ENCODE measurements around the gene KIAA1217. TPM values are rescaled to one million over a fixed set of nuclear protein-coding genes. Genes with fewer than 3 reads are reported as not detected.

The KIAA1217 gene
- total RNA-seq, 4 donors from 2014 or later = 46.9 to 108 (median 61.5) TPM

GRCh38 chr10:24453404-24453830 lies 244.5 kb downstream of the KIAA1217 start:
- Histone ChIP-seq H3K4me1 (no peaks in the 10 kb centered on the region), H3K4me3 (no peak overlapping the region), H3K27ac (no peak overlapping the region), H3K27me3 (no peaks in the 10 kb centered on the region), H3K9me3 (no peaks in the 10 kb centered on the region), H3K36me3 (no peaks in the 10 kb centered on the region)
- TF ChIP-seq, protein P1, sequence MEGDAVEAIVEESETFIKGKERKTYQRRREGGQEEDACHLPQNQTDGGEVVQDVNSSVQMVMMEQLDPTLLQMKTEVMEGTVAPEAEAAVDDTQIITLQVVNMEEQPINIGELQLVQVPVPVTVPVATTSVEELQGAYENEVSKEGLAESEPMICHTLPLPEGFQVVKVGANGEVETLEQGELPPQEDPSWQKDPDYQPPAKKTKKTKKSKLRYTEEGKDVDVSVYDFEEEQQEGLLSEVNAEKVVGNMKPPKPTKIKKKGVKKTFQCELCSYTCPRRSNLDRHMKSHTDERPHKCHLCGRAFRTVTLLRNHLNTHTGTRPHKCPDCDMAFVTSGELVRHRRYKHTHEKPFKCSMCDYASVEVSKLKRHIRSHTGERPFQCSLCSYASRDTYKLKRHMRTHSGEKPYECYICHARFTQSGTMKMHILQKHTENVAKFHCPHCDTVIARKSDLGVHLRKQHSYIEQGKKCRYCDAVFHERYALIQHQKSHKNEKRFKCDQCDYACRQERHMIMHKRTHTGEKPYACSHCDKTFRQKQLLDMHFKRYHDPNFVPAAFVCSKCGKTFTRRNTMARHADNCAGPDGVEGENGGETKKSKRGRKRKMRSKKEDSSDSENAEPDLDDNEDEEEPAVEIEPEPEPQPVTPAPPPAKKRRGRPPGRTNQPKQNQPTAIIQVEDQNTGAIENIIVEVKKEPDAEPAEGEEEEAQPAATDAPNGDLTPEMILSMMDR (IDR thresholded peaks at IDR 0.05) = no peak
- TF ChIP-seq POLR2A (IDR thresholded peaks at IDR 0.05) = no peak
- no peak for DNase-seq

- Histone ChIP-seq H3K9me3 (no peaks in the 10 kb centered on the region), H3K27ac (no peak overlapping the region), H3K27me3 (no peaks in the 10 kb centered on the region), H3K36me3 (no peaks in the 10 kb centered on the region), H3K4me3 (no peak overlapping the region), H3K4me1 (no peaks in the 10 kb centered on the region)
- DNase-seq = no peak
- TF ChIP-seq, protein P1 (IDR thresholded peaks at IDR 0.05) = no peak
- no peak for TF ChIP-seq POLR2A (IDR thresholded peaks at IDR 0.05)
These were observed 245.0 kb downstream of the KIAA1217 start for GRCh38 chr10:24453973-24454372.

DNA sequence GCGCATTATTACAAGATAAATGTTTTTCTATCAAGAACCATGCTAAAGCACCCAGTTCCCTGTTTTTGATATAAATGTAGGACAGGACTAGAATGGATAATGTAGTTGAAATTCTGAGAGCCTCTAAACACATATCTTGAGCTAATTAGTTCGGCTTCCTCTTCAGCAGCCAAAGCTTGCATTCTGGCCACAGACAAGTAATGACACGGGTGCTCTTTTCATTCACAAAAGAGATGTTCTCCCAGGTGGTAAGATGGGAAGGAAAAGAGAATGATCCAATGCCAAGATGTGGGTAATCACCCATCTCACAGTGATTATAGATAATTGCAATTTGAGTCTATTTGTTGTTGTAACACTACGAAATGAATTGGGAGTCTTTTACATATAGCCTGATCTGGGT lies 246.5 kb downstream of the KIAA1217 start:
- Histone ChIP-seq H3K4me3 (no peak overlapping the region), H3K36me3 (no peaks in the 10 kb centered on the region), H3K27me3 (no peaks in the 10 kb centered on the region), H3K9me3 (no peaks in the 10 kb centered on the region), H3K27ac (no peak overlapping the region), H3K4me1 (no peaks in the 10 kb centered on the region)
- DNase-seq = no peak
- no peak for TF ChIP-seq POLR2A (IDR thresholded peaks at IDR 0.05)
- TF ChIP-seq, protein P1 (IDR thresholded peaks at IDR 0.05) = no peak

- Histone ChIP-seq H3K4me1 (no peaks in the 10 kb centered on the region), H3K27me3 (no peaks in the 10 kb centered on the region), H3K4me3 (no peak overlapping the region), H3K27ac (no peak overlapping the region), H3K9me3 (no peaks in the 10 kb centered on the region), H3K36me3 (no peaks in the 10 kb centered on the region)
- no peak for TF ChIP-seq POLR2A (IDR thresholded peaks at IDR 0.05)
- TF ChIP-seq, protein P1 (IDR thresholded peaks at IDR 0.05) = no peak
- no peak for DNase-seq
These were observed 247.4 kb downstream of the KIAA1217 start for GRCh38 chr10:24456322-24456721.

GRCh38 chr10:24457661-24458318 lies 248.9 kb downstream of the KIAA1217 start:
- H3K9me3 ChIP-seq = no peaks in the 10 kb centered on the region
- no peaks in the 10 kb centered on the region for H3K4me1 ChIP-seq
- no peak for DNase-seq
- H3K27ac ChIP-seq = no peak overlapping the region
- H3K4me3 ChIP-seq = no peak overlapping the region
- no peaks in the 10 kb centered on the region for H3K27me3 ChIP-seq
- TF ChIP-seq POLR2A (IDR thresholded peaks at IDR 0.05) = no peak
- TF ChIP-seq, protein P1 (IDR thresholded peaks at IDR 0.05) = no peak
- no peaks in the 10 kb centered on the region for H3K36me3 ChIP-seq
